Measurements from ENCODE around the gene PRDM16.

Gene PRDM16

GRCh38 chr1:3094863-3095780, 26.1 kb downstream of the PRDM16 start:
- peak overlapping the region; percentile 6 for H4K8ac ChIP-seq (ENCODE audit: low read depth, low read length)
- H3K4ac ChIP-seq (ENCODE audit: low read length) = peak overlapping the region; percentile 76
- H3K36me3 ChIP-seq (replicated peaks in 1 of 2; ENCODE audit: control insufficient read depth in 2 of 2, insufficient read depth in 2 of 2, low read length in 2 of 2) = no peaks in the 10 kb centered on the region
- no peak overlapping the region for H3K27ac ChIP-seq (replicated peaks; ENCODE audit: low read length)
- peak overlapping the region; percentile 99 for H2BK15ac ChIP-seq (ENCODE audit: low read length)
- WGBS, 2 donors (ENCODE audit: extremely low coverage in 2 of 2, insufficient read length in 2 of 2, insufficient replicate concordance in 1 of 2) = no CpG with 5 or more reads among the region's 26 CpGs
- H3K27me3 ChIP-seq (ENCODE audit: control insufficient read depth in 3 of 3, insufficient read depth in 3 of 3, low read depth in 1 of 3, low read length in 3 of 3) = peaks cover 0 to 62% (median 0%) of the 10 kb centered on the region in 3 experiments
- H2AFZ ChIP-seq (ENCODE audit: low read length) = no peak overlapping the region
- H2BK5ac ChIP-seq (ENCODE audit: low read length) = peak overlapping the region; percentile 84
- H2BK12ac ChIP-seq (ENCODE audit: low read length) = peak overlapping the region; percentile 95
- H3K18ac ChIP-seq (ENCODE audit: low read length) = peak overlapping the region; percentile 89
- H3K4me2 ChIP-seq (ENCODE audit: insufficient read depth, low read length, poor library complexity, severe bottlenecking) = no peak overlapping the region
- no peak overlapping the region for H3K4me3 ChIP-seq (ENCODE audit: low read length in 2 of 2)
- H3K23ac ChIP-seq (ENCODE audit: low read depth, low read length, poor library complexity) = peak overlapping the region; percentile 91
- H2AK5ac ChIP-seq (ENCODE audit: low read depth, low read length) = peak overlapping the region; percentile 100
- DNase-seq (ENCODE audit: low spot score) = no peak
- H3K14ac ChIP-seq (ENCODE audit: low read length) = peak overlapping the region; percentile 64
- H3K4me1 ChIP-seq (ENCODE audit: control insufficient read depth in 2 of 2, insufficient read depth in 1 of 2, low read depth in 1 of 2, low read length in 2 of 2) = peaks cover 0 to 18% of the 10 kb centered on the region in 2 donors
- H2BK120ac ChIP-seq (ENCODE audit: low read depth, low read length) = no peak overlapping the region
- H3K9me3 ChIP-seq (replicated peaks in 1 of 2; ENCODE audit: control insufficient read depth in 2 of 2, insufficient read depth in 1 of 2, low read depth in 1 of 2, low read length in 2 of 2) = no peaks in the 10 kb centered on the region
- H3K79me1 ChIP-seq (ENCODE audit: low read depth, low read length) = peaks cover 20% of the 10 kb centered on the region
- H4K91ac ChIP-seq (ENCODE audit: low read depth, low read length, poor library complexity) = no peak overlapping the region
- H3K9ac ChIP-seq (ENCODE audit: low read depth, low read length, poor library complexity) = no peak overlapping the region

GRCh38 chr1:3096345-3096744, 27.3 kb downstream of the PRDM16 start:
- H2BK5ac ChIP-seq (ENCODE audit: low read length) = peak overlapping the region; percentile 39
- no peak overlapping the region for H3K4me2 ChIP-seq (ENCODE audit: insufficient read depth, low read length, poor library complexity, severe bottlenecking)
- H2BK12ac ChIP-seq (ENCODE audit: low read length) = peak overlapping the region; percentile 98
- no peaks in the 10 kb centered on the region for H3K36me3 ChIP-seq (replicated peaks in 1 of 2; ENCODE audit: control insufficient read depth in 2 of 2, insufficient read depth in 2 of 2, low read length in 2 of 2)
- no peak for DNase-seq (ENCODE audit: low spot score)
- no peak overlapping the region for H2AFZ ChIP-seq (ENCODE audit: low read length)
- H3K79me1 ChIP-seq (ENCODE audit: low read depth, low read length) = peaks cover 20% of the 10 kb centered on the region
- H3K9ac ChIP-seq (ENCODE audit: low read depth, low read length, poor library complexity) = no peak overlapping the region
- peak overlapping the region; percentile 25 for H3K23ac ChIP-seq (ENCODE audit: low read depth, low read length, poor library complexity)
- H2AK5ac ChIP-seq (ENCODE audit: low read depth, low read length) = peak overlapping the region; percentile 100
- no peak overlapping the region for H3K14ac ChIP-seq (ENCODE audit: low read length)
- peak overlapping the region; percentile 99 for H2BK15ac ChIP-seq (ENCODE audit: low read length)
- peak overlapping the region; percentile 76 for H3K18ac ChIP-seq (ENCODE audit: low read length)
- peak overlapping the region; percentile 72 for H4K91ac ChIP-seq (ENCODE audit: low read depth, low read length, poor library complexity)
- peak overlapping the region; percentile 97 for H2BK120ac ChIP-seq (ENCODE audit: low read depth, low read length)
- H4K8ac ChIP-seq (ENCODE audit: low read depth, low read length) = peak overlapping the region; percentile 17
- no CpG with 5 or more reads among the region's 13 CpGs for WGBS, 2 donors (ENCODE audit: extremely low coverage in 2 of 2, insufficient read length in 2 of 2, insufficient replicate concordance in 1 of 2)
- H3K27ac ChIP-seq (replicated peaks; ENCODE audit: low read length) = no peak overlapping the region
- no peaks in the 10 kb centered on the region for H3K9me3 ChIP-seq (replicated peaks in 1 of 2; ENCODE audit: control insufficient read depth in 2 of 2, insufficient read depth in 1 of 2, low read depth in 1 of 2, low read length in 2 of 2)
- H3K27me3 ChIP-seq (ENCODE audit: control insufficient read depth in 3 of 3, insufficient read depth in 3 of 3, low read depth in 1 of 3, low read length in 3 of 3) = peaks cover 0 to 59% (median 0%) of the 10 kb centered on the region in 3 experiments
- H3K4me3 ChIP-seq (ENCODE audit: low read length in 2 of 2) = no peak overlapping the region
- H3K4me1 ChIP-seq (ENCODE audit: control insufficient read depth in 2 of 2, insufficient read depth in 1 of 2, low read depth in 1 of 2, low read length in 2 of 2) = peaks cover 3 to 29% of the 10 kb centered on the region in 2 donors
- peak overlapping the region; percentile 76 for H3K4ac ChIP-seq (ENCODE audit: low read length)

- no CpG with 5 or more reads among the region's 12 CpGs for WGBS, 2 donors (ENCODE audit: extremely low coverage in 2 of 2, insufficient read length in 2 of 2, insufficient replicate concordance in 1 of 2)
- Histone ChIP-seq H3K36me3 (replicated peaks in 1 of 2; ENCODE audit: control insufficient read depth in 2 of 2, insufficient read depth in 2 of 2, low read length in 2 of 2) (no peaks in the 10 kb centered on the region), H3K9ac (ENCODE audit: low read depth, low read length, poor library complexity) (no peak overlapping the region)
These were observed 28.2 kb downstream of the PRDM16 start for GRCh38 chr1:3097231-3097630.

GRCh38 chr1:3097861-3098260, 28.9 kb downstream of the PRDM16 start:
- Histone ChIP-seq H3K36me3 (replicated peaks in 1 of 2; ENCODE audit: control insufficient read depth in 2 of 2, insufficient read depth in 2 of 2, low read length in 2 of 2) (no peaks in the 10 kb centered on the region), H3K14ac (ENCODE audit: low read length) (peak overlapping the region; percentile 90), H4K8ac (ENCODE audit: low read depth, low read length) (no peak overlapping the region), H2BK5ac (ENCODE audit: low read length) (peak overlapping the region; percentile 99), H2BK120ac (ENCODE audit: low read depth, low read length) (peak overlapping the region; percentile 97), H4K91ac (ENCODE audit: low read depth, low read length, poor library complexity) (peak overlapping the region; percentile 78), H3K79me1 (ENCODE audit: low read depth, low read length) (peaks cover 20% of the 10 kb centered on the region), H2BK15ac (ENCODE audit: low read length) (peak overlapping the region; percentile 100), H3K4me3 (ENCODE audit: low read length in 2 of 2) (no peak overlapping the region), H3K18ac (ENCODE audit: low read length) (peak overlapping the region; percentile 89), H3K9me3 (replicated peaks in 1 of 2; ENCODE audit: control insufficient read depth in 2 of 2, insufficient read depth in 1 of 2, low read depth in 1 of 2, low read length in 2 of 2) (no peaks in the 10 kb centered on the region), H3K4ac (ENCODE audit: low read length) (peak overlapping the region; percentile 32), H3K4me1 (ENCODE audit: control insufficient read depth in 2 of 2, insufficient read depth in 1 of 2, low read depth in 1 of 2, low read length in 2 of 2) (peaks cover 5 to 44% of the 10 kb centered on the region in 2 donors), H2BK12ac (ENCODE audit: low read length) (peak overlapping the region; percentile 84), H3K23ac (ENCODE audit: low read depth, low read length, poor library complexity) (no peak overlapping the region), H2AFZ (ENCODE audit: low read length) (no peak overlapping the region), H3K9ac (ENCODE audit: low read depth, low read length, poor library complexity) (no peak overlapping the region), H3K27me3 (ENCODE audit: control insufficient read depth in 3 of 3, insufficient read depth in 3 of 3, low read depth in 1 of 3, low read length in 3 of 3) (peaks cover 0 to 53% (median 0%) of the 10 kb centered on the region in 3 experiments), H2AK5ac (ENCODE audit: low read depth, low read length) (peak overlapping the region; percentile 100), H3K27ac (replicated peaks; ENCODE audit: low read length) (no peak overlapping the region), H3K4me2 (ENCODE audit: insufficient read depth, low read length, poor library complexity, severe bottlenecking) (no peak overlapping the region)
- WGBS, 2 donors (ENCODE audit: extremely low coverage in 2 of 2, insufficient read length in 2 of 2, insufficient replicate concordance in 1 of 2) = no CpG with 5 or more reads among the region's 7 CpGs
- DNase-seq (ENCODE audit: low spot score) = no peak

More at GRCh38 chr1:3097231-3097630, 28.2 kb downstream of the PRDM16 start:
- no peak overlapping the region for H3K23ac ChIP-seq (ENCODE audit: low read depth, low read length, poor library complexity)
- no peak overlapping the region for H3K27ac ChIP-seq (replicated peaks; ENCODE audit: low read length)
- H4K91ac ChIP-seq (ENCODE audit: low read depth, low read length, poor library complexity) = peak overlapping the region; percentile 69
- H3K4ac ChIP-seq (ENCODE audit: low read length) = no peak overlapping the region
- H3K14ac ChIP-seq (ENCODE audit: low read length) = no peak overlapping the region
- no peak overlapping the region for H2AFZ ChIP-seq (ENCODE audit: low read length)
- H3K79me1 ChIP-seq (ENCODE audit: low read depth, low read length) = peaks cover 20% of the 10 kb centered on the region
- peak overlapping the region; percentile 99 for H2BK5ac ChIP-seq (ENCODE audit: low read length)
- no peak overlapping the region for H2BK120ac ChIP-seq (ENCODE audit: low read depth, low read length)
- peak overlapping the region; percentile 84 for H2BK12ac ChIP-seq (ENCODE audit: low read length)
- peak overlapping the region; percentile 89 for H3K18ac ChIP-seq (ENCODE audit: low read length)
- peak overlapping the region; percentile 100 for H2BK15ac ChIP-seq (ENCODE audit: low read length)
- H4K8ac ChIP-seq (ENCODE audit: low read depth, low read length) = no peak overlapping the region
- H3K27me3 ChIP-seq (ENCODE audit: control insufficient read depth in 3 of 3, insufficient read depth in 3 of 3, low read depth in 1 of 3, low read length in 3 of 3) = peaks cover 0 to 56% (median 0%) of the 10 kb centered on the region in 3 experiments
- DNase-seq (ENCODE audit: low spot score) = no peak
- H2AK5ac ChIP-seq (ENCODE audit: low read depth, low read length) = peak overlapping the region; percentile 100
- no peak overlapping the region for H3K4me3 ChIP-seq (ENCODE audit: low read length in 2 of 2)
- H3K9me3 ChIP-seq (replicated peaks in 1 of 2; ENCODE audit: control insufficient read depth in 2 of 2, insufficient read depth in 1 of 2, low read depth in 1 of 2, low read length in 2 of 2) = no peaks in the 10 kb centered on the region
- no peak overlapping the region for H3K4me2 ChIP-seq (ENCODE audit: insufficient read depth, low read length, poor library complexity, severe bottlenecking)
- peaks cover 5 to 38% of the 10 kb centered on the region in 2 donors for H3K4me1 ChIP-seq (ENCODE audit: control insufficient read depth in 2 of 2, insufficient read depth in 1 of 2, low read depth in 1 of 2, low read length in 2 of 2)

All from neuronal stem cell (in vitro differentiated cells).